Measurements from ENCODE around the gene GTF3C1.

DNA sequence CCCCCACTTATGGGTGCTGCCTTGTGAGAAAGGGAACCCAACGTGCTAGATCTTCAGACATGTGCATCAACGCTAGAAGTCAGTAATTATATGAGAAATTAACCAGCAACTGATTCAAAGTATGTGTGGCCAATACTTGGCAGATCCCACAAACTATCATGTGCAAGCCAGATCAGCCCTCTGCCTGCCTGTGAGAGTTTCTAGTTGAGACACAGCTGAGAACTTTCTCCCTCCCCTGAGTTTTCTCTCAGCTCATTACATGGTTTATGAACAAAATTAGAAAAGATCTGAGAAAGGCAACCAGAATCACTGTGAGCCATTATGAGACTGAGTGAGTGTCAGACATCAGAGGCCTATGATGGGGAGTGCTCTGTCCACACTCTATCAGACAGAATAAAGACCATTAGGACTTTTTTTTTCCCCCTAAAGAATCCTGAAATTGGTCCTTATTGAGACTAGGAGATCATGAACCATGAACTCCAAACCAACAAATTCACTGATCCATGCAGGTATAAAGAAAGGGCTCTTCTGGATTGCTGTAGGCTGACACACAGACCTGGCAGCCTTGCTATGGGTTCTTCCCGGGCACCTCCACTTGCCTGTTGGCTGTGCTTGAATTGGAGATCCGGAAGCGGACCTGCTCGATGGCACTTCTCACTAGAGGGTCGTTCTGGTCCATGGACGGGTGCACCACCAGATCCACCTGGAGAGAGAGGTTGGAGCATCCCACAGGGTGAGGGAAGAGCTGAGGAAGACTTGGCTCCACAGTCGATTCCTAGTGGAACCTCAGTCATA, 51.5 kb downstream of the GTF3C1 start:
- TF ChIP-seq, protein P1, sequence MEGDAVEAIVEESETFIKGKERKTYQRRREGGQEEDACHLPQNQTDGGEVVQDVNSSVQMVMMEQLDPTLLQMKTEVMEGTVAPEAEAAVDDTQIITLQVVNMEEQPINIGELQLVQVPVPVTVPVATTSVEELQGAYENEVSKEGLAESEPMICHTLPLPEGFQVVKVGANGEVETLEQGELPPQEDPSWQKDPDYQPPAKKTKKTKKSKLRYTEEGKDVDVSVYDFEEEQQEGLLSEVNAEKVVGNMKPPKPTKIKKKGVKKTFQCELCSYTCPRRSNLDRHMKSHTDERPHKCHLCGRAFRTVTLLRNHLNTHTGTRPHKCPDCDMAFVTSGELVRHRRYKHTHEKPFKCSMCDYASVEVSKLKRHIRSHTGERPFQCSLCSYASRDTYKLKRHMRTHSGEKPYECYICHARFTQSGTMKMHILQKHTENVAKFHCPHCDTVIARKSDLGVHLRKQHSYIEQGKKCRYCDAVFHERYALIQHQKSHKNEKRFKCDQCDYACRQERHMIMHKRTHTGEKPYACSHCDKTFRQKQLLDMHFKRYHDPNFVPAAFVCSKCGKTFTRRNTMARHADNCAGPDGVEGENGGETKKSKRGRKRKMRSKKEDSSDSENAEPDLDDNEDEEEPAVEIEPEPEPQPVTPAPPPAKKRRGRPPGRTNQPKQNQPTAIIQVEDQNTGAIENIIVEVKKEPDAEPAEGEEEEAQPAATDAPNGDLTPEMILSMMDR (IDR thresholded peaks at IDR 0.05; ENCODE audit: low read depth, low read length): no peak
- TF ChIP-seq EZH2phosphoT487 (IDR thresholded peaks at IDR 0.05; ENCODE audit: low read depth): no peak

Data from OCI-LY3 (cell line).